ENCODE measurements around the gene RETREG2. TPM values are rescaled to one million over a fixed set of nuclear protein-coding genes. Genes with fewer than 3 reads are reported as not detected.

The RETREG2 gene
- total RNA-seq, 2 experiments from 2014 or later = 107 to 113 TPM

Other genes starting within 250 kb of the RETREG2 start
- not detected for gene CDK5R2, start 218.6 kb upstream of the RETREG2 start, total RNA-seq
- not detected for gene FEV, start 193.1 kb upstream of the RETREG2 start, total RNA-seq
- gene CRYBA2, start 184.9 kb upstream of the RETREG2 start, total RNA-seq = not detected
- not detected for gene CFAP65, start 136.8 kb upstream of the RETREG2 start, total RNA-seq
- not detected for gene IHH, start 117.4 kb upstream of the RETREG2 start, total RNA-seq
- 10 to 100 TPM; 12.0 to 12.2 TPM for gene NHEJ1, start 17.5 kb upstream of the RETREG2 start, total RNA-seq
- gene SLC23A3, start 8.2 kb upstream of the RETREG2 start, total RNA-seq = 1 to 10 TPM; 2.3 TPM
- 10 to 100 TPM; 68.7 to 72.9 TPM for gene CNPPD1, start 1.4 kb upstream of the RETREG2 start, total RNA-seq
- 10 to 100 TPM; 51.4 to 56.7 TPM for gene ZFAND2B, start 28.5 kb downstream of the RETREG2 start, total RNA-seq
- gene ABCB6, start 40.7 kb downstream of the RETREG2 start, total RNA-seq = 10 to 100 TPM; 15.2 to 17.9 TPM
- gene ATG9A, start 51.4 kb downstream of the RETREG2 start, total RNA-seq = 10 to 100 TPM; 58.9 to 60.7 TPM
- gene ANKZF1, start 51.5 kb downstream of the RETREG2 start, total RNA-seq = 100 to 1,000 TPM; 121 to 122 TPM
- gene GLB1L, start 67.2 kb downstream of the RETREG2 start, total RNA-seq = 1 to 10 TPM; 6.2 to 7.3 TPM
- gene STK16, start 67.2 kb downstream of the RETREG2 start, total RNA-seq = 10 to 100 TPM; 41.6 to 42.3 TPM
- gene TUBA4B, start 75.0 kb downstream of the RETREG2 start, total RNA-seq = not detected
- 100 to 1,000 TPM; 313 to 344 TPM for gene TUBA4A, start 75.6 kb downstream of the RETREG2 start, total RNA-seq
- gene DNAJB2, start 101.1 kb downstream of the RETREG2 start, total RNA-seq = 10 to 100 TPM; 57.0 to 59.7 TPM
- gene PTPRN, start 131.1 kb downstream of the RETREG2 start, total RNA-seq = under 1 TPM; 0.28 to 0.33 TPM
- not detected for gene RESP18, start 154.5 kb downstream of the RETREG2 start, total RNA-seq
- 10 to 100 TPM; 40.1 to 44.4 TPM for gene DNPEP, start 209.6 kb downstream of the RETREG2 start, total RNA-seq
- not detected for gene DES, start 240.1 kb downstream of the RETREG2 start, total RNA-seq